NCI-H2196 (cell line): ENCODE data around the gene GBP6.
"Not testable (repeated sequence)": the region's sequence is repeated elsewhere in the genome, so short reads cannot be mapped to it uniquely, and the experiment has no call there.

Source experiments
- DNase-seq: peaks from one replicate; lab custom pipeline; 2025; ENCODE audit not compliant: unreplicated experiment; lab: John Stamatoyannopoulos, UW

The GBP6 gene

GRCh38 chr1:89369331-89369730 lies 5.5 kb downstream of the GBP6 start:
- no peak for DNase-seq

GRCh38 chr1:89373810-89374209 lies 10.0 kb downstream of the GBP6 start:
- not testable (repeated sequence) for DNase-seq

- no peak for DNase-seq
Measured at GRCh38 chr1:89378001-89378400, 14.1 kb downstream of the GBP6 start.

GRCh38 chr1:89381618-89382017 lies 17.8 kb downstream of the GBP6 start:
- no peak for DNase-seq

GRCh38 chr1:89382479-89382878 lies 18.6 kb downstream of the GBP6 start:
- no peak for DNase-seq

GRCh38 chr1:89383185-89383584 lies 19.3 kb downstream of the GBP6 start:
- DNase-seq: no peak

GRCh38 chr1:89390707-89391106 lies 26.8 kb downstream of the GBP6 start:
- no peak for DNase-seq

- no peak for DNase-seq
Measured at GRCh38 chr1:89391686-89392085, 27.8 kb downstream of the GBP6 start.

GRCh38 chr1:89394851-89395250 lies 31.0 kb downstream of the GBP6 start:
- no peak for DNase-seq

- DNase-seq: no peak
Measured at GRCh38 chr1:89396902-89397301, 33.0 kb downstream of the GBP6 start.

- no peak for DNase-seq
Measured at GRCh38 chr1:89405275-89405929, 41.5 kb downstream of the GBP6 start.

- DNase-seq: no peak
Measured at GRCh38 chr1:89407360-89407759, 43.5 kb downstream of the GBP6 start.

GRCh38 chr1:89407768-89408167 lies 43.9 kb downstream of the GBP6 start:
- not testable (repeated sequence) for DNase-seq

GRCh38 chr1:89425056-89425455 lies 61.2 kb downstream of the GBP6 start:
- peak; percentile 4 for DNase-seq

GRCh38 chr1:89429062-89429461 lies 65.2 kb downstream of the GBP6 start:
- DNase-seq: no peak

- not testable (repeated sequence) for DNase-seq
Measured at GRCh38 chr1:89429681-89430080, 65.8 kb downstream of the GBP6 start.

- no peak for DNase-seq
Measured at GRCh38 chr1:89433421-89433820, 69.6 kb downstream of the GBP6 start.

- DNase-seq: not testable (repeated sequence)
Measured at GRCh38 chr1:89434058-89434780, 70.4 kb downstream of the GBP6 start.
